AG04450 (cell line): ENCODE data around the gene FCAMR. TPM values are rescaled to one million over a fixed set of nuclear protein-coding genes. Genes with fewer than 3 reads are reported as not detected.

Source experiments
- CTCF ChIA-PET: fragments of 300-600, 350-600 bp; formaldehyde crosslinking; extraction: SDS; loops from one replicate; lab custom pipeline; 2022; ENCODE audit warnings: antibody characterized with exemption, inconsistent platforms; lab: Charles Lee
- POLR2A ChIA-PET: fragments of 350-600 bp; formaldehyde crosslinking; extraction: SDS; loops from one replicate; lab custom pipeline; 2021; ENCODE audit warnings: antibody characterized with exemption, inconsistent platforms; lab: Yijun Ruan, JAX
- DNase-seq: peaks from one replicate; pipeline ENCODE4 v3.0.0-alpha.2; 2011; ENCODE audit warnings: low read depth, low spot score
- H3K27ac ChIP-seq: one replicate; pipeline ENCODE4 v1.5.1; 2012; ENCODE audit warnings: low read depth, low read length, control low read depth
- H3K27me3 ChIP-seq: one replicate; pipeline ENCODE4 v1.6.0; 2012; ENCODE audit warnings: low read length; ENCODE audit not compliant: control insufficient read depth, insufficient read depth
- H3K4me3 ChIP-seq: 2 replicates; pipeline ENCODE4 v1.5.1; 2011; ENCODE audit warnings: mild to moderate bottlenecking, low read depth, low read length, control low read depth
- H3K9me3 ChIP-seq: 2 replicates; pipeline ENCODE4 v1.5.1; 2012; ENCODE audit warnings: low read length; ENCODE audit not compliant: control insufficient read depth, insufficient read depth
- polyA minus RNA-seq: library from RNA; depleted of rRNA, polyadenylated mRNA; stranded (reverse); fragments of >200 nt; gene quantifications from 2 replicates; pipeline ENCODE4 v1.2.3, GENCODE V29; 2011; rRNA and poly(A)+ RNA removed
- polyA plus RNA-seq: library from polyadenylated mRNA; depleted of rRNA; stranded (reverse); fragments of >200 nt; gene quantifications from 2 replicates; pipeline ENCODE4 v1.2.3, GENCODE V29; 2011; rRNA removed
- TF ChIP-seq, protein P1 (sequence below): IDR thresholded peaks from 2 replicates; pipeline ENCODE4 v1.5.1; 2011; ENCODE audit warnings: low read depth, low read length, control low read depth, inconsistent platforms

FCAMR gene, protein sequence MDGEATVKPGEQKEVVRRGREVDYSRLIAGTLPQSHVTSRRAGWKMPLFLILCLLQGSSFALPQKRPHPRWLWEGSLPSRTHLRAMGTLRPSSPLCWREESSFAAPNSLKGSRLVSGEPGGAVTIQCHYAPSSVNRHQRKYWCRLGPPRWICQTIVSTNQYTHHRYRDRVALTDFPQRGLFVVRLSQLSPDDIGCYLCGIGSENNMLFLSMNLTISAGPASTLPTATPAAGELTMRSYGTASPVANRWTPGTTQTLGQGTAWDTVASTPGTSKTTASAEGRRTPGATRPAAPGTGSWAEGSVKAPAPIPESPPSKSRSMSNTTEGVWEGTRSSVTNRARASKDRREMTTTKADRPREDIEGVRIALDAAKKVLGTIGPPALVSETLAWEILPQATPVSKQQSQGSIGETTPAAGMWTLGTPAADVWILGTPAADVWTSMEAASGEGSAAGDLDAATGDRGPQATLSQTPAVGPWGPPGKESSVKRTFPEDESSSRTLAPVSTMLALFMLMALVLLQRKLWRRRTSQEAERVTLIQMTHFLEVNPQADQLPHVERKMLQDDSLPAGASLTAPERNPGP
- not detected in 2 replicates for polyA plus RNA-seq
- polyA minus RNA-seq = not detected in 2 replicates

DNA sequence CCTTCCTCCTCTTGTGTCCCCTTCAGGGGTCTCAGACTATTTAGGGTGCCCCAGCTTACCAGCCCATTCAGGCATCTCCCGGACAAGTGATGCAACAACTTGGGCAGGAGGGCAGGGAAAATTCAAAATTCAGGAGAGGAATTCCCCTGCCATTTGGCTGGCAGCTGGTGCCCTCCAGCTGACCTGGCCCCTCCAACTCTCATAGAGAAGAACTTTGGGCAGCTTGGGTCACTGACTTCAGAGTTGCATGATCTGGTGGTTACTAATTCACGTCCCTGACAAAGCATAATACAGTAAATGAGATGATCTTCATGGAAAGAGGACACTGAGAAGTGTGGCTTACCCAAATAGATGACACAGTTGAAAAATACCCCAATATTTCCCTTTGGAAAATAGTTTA is at the start of gene FCAMR:
Gene FCAMR, minus strand, starts transcription at position 15 of the 400 bp plus-strand sequence. CDS start 335 bp downstream, outside the sequence.
- DNase-seq = no peak

DNA sequence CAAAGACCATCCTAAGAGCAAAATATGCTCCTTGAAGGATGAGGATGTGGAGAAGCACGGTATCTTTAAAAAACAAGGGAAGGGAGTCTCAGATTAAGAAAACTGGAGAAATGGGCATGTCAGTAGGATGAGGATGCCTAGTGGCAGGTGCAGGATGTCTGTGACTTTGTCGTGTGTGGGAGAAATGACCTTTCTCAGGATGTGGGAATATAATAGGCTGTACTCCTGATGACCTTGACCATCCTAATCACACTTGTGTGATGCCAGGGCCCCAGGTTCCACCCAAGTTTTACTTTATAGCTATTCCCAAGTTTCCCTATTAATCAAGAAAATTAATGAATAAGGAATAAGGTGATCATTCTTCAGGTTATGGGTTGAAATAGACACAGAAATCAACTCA is 49.4 kb upstream of the FCAMR start:
- CTCF ChIA-PET = interaction anchor here (0.8 to 1.5 kb wide), 2 partner anchors 14 to 37 kb away, joined by 3 to 5 read pairs; no protein-coding TSS in a partner anchor

More for the DNA sequence above, at the start of gene FCAMR:
- ChIA-PET CTCF (no interaction called here), POLR2A (no interaction called here)
- Histone ChIP-seq H3K9me3 (no peaks in the 10 kb centered on the region), H3K4me3 (no peak within 1 kb of the TSS), H3K27me3 (peaks cover 20% of the 10 kb centered on the region), H3K27ac (no peak within 1 kb of the TSS)
- TF ChIP-seq, protein P1, sequence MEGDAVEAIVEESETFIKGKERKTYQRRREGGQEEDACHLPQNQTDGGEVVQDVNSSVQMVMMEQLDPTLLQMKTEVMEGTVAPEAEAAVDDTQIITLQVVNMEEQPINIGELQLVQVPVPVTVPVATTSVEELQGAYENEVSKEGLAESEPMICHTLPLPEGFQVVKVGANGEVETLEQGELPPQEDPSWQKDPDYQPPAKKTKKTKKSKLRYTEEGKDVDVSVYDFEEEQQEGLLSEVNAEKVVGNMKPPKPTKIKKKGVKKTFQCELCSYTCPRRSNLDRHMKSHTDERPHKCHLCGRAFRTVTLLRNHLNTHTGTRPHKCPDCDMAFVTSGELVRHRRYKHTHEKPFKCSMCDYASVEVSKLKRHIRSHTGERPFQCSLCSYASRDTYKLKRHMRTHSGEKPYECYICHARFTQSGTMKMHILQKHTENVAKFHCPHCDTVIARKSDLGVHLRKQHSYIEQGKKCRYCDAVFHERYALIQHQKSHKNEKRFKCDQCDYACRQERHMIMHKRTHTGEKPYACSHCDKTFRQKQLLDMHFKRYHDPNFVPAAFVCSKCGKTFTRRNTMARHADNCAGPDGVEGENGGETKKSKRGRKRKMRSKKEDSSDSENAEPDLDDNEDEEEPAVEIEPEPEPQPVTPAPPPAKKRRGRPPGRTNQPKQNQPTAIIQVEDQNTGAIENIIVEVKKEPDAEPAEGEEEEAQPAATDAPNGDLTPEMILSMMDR = no peak

DNA sequence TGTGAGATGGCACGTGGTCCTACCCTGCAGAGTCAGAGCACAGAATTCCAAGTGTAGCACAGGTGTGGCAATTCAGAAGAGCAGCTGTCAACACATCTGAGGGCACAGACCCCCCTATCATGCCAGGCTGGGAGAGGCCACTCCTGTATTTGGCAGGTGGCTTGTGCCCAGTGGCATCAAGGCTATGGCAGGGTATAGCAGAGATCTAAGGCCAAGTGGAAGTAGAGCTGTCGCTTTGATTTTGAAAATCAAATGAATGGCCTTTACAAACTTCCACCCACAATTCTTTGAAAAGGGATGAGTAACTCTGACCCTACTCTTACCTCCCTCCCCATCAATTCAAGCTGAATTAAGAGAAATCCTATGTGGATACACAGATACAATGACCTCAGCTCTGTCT is 48.9 kb upstream of the FCAMR start:
- H3K27ac ChIP-seq = no peak overlapping the region
- ChIA-PET CTCF (interaction anchor here (0.8 to 1.5 kb wide), 3 partner anchors 14 to 83 kb away, joined by 3 to 5 read pairs (median 3); no protein-coding TSS in a partner anchor), POLR2A (no interaction called here)
- H3K9me3 ChIP-seq = no peaks in the 10 kb centered on the region
- H3K27me3 ChIP-seq = no peaks in the 10 kb centered on the region
- TF ChIP-seq, protein P1 = no peak
- H3K4me3 ChIP-seq = no peak overlapping the region
- DNase-seq = no peak

More for the DNA sequence above, 49.4 kb upstream of the FCAMR start:
- Histone ChIP-seq H3K27ac (no peak overlapping the region), H3K9me3 (no peaks in the 10 kb centered on the region), H3K4me3 (no peak overlapping the region), H3K27me3 (no peaks in the 10 kb centered on the region)
- POLR2A ChIA-PET = no interaction called here
- no peak for DNase-seq
- TF ChIP-seq, protein P1 = no peak

DNA sequence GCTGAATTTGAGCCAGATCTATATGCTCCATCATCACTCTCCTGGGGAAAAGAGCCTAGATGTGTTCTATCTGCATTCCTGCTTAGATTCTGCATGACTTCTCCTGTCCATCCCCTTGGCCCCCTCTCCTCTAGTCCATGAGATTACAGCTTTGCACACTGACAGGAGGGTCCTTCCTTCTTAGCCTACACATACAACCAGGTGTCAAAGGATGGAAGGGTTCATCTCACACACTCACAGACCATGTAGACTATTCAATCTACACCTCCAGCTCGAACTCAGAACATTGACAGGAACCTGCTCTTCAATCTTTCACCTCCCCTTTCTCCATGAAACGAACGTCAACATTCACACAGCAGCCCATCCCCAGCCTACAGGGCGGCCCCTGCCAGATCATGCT is 48.4 kb upstream of the FCAMR start:
- no peaks in the 10 kb centered on the region for H3K27me3 ChIP-seq
- DNase-seq = no peak
- no peak overlapping the region for H3K27ac ChIP-seq
- no peak overlapping the region for H3K4me3 ChIP-seq
- TF ChIP-seq, protein P1 = no peak
- H3K9me3 ChIP-seq = no peaks in the 10 kb centered on the region
- CTCF ChIA-PET = interaction anchor here (1.0 to 1.5 kb wide), 2 partner anchors 14 to 83 kb away, joined by 3 to 4 read pairs; no protein-coding TSS in a partner anchor
- POLR2A ChIA-PET = no interaction called here
